HG03064 (cell line): ENCODE results near the gene EIF5A.
"Not testable (repeated sequence)": the region's sequence is repeated elsewhere in the genome, so short reads cannot be mapped to it uniquely, and the experiment has no call there.

Experiments used
- ATAC-seq: cut with Tn5 transposase; IDR thresholded peaks from one replicate; pipeline ENCODE4 v1.9.1; 2021; ENCODE audit warnings: low read depth; ENCODE audit not compliant: unreplicated experiment

Gene EIF5A

DNA sequence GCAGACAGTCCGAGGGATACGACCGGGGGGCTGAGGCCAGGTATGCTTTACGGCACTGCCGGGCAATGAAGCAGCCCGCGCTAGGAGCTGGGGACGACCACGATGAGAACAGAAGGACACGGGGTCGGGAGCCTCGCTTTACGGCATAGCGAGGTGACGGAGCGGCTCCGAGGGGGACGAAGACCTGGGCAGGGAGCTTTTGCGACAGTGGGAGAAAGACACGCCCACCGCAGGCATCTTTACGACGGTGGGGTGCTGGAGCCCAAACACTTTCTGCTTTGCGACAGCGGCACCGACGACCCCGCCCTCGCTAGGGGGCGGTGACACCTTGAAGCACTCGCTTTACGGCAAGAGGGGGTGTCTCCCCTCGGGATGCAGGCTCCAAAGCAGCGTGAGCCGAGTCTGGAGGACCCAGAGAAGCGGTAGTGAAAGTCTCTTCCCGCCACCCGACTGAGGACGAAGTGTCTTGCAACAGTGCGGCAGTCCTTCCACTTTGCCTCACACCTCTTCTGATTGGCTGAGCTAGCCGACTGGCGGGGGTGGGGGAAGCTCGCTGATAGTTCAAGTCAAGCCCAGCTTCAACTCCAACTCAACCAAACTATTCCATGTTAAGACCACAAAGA is 22.1 kb downstream of the EIF5A start:
- peak; percentile 35 for ATAC-seq

DNA sequence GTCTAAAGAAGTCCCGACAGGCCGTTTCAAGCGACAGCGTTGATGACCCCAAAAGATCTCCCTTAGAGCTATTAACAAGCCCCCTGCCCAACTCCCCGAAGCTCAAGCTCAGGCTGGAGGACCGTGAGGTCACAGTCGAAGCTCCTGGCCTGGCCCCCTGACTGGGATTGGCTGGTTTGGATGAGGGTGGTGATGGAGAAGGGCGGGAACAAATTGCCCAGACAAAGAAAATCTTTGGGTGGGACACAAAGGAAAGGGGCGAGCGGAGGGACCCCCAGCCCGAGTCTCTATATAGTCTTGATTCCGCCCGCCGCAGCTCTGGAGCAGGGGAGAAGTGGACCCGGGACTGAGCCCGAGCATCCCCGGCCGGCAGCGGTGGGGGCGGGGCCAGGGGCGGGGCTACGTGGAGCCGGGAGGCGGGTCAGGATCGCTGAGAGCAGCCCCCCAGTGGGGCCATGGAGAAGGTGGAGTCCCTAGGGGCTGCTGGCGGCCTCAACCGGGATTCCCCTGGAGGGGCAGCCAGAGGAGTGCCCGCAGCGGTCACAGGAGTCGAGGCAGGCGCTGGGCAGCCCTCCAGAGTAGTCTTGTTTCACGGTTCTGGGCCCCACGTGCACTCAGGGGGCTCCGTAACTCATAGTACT is 22.7 kb downstream of the EIF5A start:
- ATAC-seq: peak; percentile 39

DNA sequence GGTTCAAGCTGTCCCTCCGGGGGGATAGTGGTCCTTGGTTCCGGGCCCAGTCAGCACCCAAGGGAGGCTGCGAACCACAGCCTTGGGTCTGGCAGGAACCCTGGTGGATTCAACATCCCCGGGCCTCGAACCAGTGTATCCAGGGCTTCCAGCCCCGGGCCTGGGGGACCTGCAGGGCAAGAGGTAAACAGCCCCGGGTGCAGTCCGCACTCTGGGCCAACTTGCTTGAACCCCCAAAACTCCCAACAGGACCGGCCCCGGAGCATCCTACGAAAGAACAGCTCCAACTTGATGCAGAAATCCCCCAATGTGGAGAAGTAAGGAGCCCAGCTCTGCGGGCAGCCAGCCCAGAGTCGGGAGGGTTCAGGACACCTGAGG is 23.2 kb downstream of the EIF5A start:
- ATAC-seq: no peak

DNA sequence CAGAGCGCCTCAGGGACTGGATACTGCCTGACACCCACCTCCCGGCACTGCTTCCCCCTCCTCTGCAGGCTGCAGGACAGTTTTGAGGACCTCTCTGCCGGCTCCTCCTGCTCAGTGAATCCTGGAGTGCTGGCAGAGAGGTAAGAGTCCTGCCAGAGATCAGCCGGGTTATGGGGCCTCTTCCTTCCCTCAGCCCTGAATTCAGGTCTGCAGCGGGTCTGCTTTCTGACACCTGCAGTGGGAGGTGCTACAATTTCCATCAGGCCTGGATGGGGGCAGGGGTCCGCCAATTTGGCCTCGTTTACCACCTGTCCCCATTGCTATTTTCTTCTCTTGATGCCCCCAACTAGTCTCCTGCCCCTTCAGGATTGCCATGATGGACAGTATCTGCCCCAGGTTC is 24.7 kb downstream of the EIF5A start:
- no peak for ATAC-seq

DNA sequence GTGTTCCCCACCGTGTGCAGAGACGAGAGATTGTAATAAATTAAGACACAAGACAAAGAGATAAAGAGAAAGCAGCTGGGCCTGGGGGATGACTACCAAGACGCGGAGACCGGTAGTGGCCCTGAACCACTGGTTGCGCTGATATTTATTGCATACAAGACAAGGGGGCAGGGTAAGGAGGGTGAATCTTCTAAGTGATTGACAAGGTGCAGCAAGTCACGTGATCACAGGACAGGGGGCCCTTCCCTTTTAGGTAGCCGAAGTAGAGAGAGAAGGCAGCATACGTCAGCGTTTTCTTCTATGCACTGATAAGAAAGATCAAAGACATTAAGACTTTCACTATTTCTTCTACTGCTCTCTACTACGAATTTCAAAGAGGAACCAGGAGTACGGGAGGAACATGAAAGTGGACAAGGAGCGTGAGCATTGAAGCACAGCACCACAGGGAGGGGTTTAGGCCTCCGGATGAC is 25.2 kb downstream of the EIF5A start:
- ATAC-seq: not testable (repeated sequence)

DNA sequence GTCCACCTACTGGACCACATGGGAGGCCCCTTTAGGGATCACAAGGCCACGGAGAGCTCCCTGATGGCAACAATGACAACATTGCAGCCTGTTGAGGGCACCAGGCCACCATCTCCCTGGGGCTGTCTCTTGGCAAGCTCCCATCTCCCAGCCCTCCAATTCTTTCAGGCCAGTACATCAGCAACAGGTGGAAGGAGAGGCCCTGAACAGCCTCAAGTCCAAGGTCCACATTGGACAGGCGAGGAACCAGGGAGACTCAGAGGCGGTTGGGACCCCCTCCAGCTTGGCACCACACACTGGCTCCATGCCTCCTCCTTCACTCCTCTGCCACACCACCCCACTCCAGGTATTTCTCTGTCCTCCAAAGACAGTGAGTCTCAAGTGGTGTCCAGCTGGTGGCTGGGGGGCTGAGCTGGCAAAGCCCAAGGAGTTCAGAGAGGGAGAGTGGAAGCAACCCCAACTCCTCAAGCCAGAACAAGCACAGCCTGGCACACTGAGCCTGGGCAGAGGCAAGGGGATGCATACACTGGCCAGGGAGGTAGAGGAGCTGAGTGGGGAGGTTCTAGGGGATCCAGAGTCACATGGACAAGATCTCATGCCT is 27.6 kb downstream of the EIF5A start:
- no peak for ATAC-seq

DNA sequence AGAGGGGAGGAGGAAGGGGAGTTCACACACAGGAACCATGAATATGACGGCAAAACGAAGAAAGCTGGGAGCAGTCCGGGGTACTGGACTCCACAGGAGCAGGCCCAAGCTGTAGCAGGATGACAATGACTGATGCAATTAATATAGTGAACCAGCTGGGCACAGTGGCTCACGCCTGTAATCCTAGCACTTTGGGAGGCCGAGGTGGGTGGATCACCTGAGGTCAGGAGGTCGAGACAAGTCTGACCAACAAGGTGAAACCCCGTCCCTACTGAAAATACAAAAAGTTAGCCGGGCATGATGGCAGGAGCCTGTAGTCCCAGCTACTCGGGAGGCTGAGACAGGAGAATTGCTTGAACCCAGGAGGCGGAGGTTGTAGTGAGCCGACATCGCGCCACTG is 28.3 kb downstream of the EIF5A start:
- not testable (repeated sequence) for ATAC-seq

DNA sequence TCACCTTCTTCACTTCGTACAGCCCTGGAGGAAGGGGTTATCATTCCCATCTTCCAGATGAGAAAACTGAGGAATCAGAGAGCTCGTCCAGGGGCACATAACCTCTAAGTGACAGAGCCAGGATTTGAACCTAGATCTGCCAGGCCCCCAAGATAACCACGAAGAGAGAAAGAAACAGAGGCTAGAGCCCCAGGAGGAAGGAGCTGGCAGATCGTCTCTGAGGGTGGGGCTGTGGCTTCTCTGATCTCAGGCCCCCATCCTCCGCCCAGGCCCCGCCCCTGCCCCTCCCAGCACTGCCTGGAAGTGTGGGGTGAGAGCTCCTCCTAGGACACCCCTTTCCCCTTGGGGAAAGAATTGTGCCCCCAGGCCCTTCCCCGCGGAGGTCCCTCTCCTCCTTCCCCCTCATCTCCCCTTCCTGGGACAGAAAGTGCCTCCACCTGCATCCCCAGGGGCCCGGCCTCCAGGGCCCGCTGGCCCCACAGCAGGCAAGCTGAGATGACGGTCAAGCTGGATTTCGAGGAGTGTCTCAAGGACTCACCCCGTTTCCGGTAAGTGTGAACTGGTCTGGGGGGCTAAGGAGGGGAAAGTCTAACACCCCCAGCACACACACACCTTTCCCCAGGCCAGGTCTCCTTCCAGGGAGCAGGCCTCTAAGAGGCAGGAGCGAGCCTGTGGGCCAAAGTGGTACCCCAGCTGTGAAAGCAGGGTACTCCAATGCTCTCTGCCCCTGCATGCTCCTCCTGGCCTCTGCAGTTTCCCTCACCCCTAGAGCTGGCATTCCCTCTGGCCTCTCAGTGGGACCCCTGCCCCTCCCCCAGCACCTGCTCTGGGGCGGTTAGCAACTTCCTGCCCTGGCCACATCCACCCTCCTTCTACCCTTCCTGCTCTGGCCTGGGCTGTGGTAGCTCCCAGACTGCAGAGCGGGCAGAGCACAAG is 29.1 kb downstream of the EIF5A start, which contains the start of gene ACAP1:
TSS of gene ACAP1 (plus strand) at position 290 of the 936 bp plus-strand sequence. CDS start at position 496, 206 bp downstream.
- ATAC-seq: no peak

DNA sequence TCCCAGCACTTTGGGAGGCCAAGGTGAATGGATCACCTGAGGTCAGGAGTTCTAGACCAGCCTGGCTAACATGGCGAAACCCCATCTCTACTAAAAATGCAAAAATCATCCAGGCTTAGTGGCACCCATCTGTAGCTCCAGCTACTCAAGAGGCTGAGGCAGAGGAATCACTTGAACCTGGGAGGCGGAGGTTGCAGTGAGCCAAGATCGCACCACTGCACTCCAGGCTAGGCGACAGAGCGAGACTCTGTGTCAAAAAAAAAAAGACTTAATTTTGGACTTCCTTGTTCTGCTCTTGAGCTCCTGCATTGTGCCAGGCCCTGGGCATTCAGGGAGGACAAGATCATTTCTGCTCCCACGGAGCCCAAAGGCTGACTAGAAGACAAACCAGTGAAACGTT is 30.2 kb downstream of the EIF5A start:
- not testable (repeated sequence) for ATAC-seq

DNA sequence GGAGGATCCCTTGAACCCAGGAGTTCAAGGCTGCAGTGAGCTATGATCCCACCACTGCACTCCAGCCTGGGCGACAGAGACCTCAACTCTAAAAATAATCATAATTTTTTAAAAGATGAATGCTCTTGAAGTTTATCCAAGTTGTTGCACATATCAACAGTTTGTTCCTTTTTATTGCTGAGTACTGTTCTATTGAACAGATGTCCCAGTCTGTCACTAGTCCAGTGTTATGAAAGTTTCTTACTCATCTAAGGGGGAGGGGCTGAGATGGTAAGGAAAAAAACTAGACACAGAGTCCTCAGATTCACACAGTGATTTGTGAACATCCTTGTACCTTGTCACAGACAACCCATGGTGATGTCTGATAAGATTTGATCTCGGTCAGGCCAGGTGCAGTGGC is 32.8 kb downstream of the EIF5A start:
- ATAC-seq: no peak

DNA sequence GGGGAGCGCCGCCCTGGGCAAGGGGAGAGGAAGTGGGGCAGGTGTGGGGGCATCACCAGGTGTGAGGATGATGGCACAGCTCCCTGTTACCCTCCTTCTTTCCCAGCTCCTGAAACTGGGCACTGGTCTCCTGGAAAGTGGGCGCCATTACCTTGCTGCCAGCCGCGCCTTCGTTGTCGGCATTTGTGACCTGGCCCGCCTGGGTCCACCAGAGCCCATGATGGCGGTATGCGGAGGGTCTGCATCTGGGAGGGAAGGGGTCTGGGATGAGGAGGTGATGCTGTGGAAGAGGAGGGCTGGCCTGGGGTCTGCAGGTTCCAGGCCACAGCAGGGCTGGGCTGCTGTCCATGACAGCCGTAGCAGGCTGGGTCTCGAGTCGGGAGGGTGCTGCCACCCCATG is 34.4 kb downstream of the EIF5A start:
- no peak for ATAC-seq

DNA sequence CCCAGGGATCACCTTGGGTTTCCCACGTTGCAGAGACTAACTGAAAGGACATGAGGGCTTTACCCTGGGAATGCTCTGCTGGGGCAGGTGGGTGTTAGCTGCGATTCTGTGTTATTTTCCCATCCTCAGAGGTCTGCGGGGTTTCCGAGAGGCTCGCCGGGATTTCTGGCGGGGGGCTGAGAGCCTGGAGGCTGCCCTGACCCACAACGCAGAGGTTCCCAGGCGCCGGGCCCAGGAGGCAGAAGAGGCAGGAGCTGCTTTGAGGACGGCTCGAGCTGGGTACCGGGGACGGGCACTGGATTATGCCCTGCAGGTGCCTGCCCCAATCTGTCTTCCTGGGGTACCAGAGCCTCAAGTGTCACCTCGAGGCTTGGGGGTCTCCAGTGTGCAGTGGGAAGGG is 35.8 kb downstream of the EIF5A start:
- ATAC-seq: no peak

DNA sequence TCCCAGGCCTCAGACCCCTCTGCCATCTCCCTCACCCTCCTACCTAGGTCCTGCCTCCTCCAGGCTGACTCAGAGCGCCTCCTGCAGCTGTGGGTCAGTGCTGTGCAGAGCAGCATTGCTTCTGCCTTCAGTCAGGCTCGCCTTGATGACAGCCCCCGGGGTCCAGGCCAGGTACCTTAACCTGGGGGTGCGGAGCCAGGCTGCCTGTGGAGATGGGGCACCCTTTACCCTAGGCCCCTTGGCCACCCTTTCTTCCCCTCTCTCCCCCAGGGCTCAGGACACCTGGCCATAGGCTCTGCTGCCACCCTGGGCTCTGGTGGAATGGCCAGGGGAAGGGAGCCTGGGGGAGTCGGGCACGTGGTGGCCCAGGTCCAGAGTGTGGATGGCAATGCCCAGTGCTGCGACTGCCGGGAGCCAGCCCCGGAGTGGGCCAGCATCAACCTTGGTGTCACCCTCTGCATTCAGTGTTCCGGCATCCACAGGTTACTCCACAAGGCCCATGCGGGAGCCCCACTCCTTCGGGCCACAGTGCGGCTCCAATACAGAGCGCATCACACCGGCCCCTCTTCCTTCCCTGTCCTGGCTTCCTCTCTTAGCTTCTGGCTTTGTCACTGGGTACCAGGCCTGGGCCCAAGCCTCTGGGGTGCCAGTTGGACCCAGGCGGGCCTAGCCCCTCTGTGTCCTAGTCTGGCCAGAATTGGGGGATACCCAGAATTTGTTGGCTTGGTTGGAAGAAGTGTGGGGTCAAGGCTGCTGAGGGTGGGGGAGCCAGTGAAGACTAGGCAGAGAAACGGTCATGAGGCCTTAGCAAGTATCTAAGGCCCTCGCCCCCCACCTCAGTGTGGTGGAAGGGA is 39.6 kb downstream of the EIF5A start:
- ATAC-seq: no peak

DNA sequence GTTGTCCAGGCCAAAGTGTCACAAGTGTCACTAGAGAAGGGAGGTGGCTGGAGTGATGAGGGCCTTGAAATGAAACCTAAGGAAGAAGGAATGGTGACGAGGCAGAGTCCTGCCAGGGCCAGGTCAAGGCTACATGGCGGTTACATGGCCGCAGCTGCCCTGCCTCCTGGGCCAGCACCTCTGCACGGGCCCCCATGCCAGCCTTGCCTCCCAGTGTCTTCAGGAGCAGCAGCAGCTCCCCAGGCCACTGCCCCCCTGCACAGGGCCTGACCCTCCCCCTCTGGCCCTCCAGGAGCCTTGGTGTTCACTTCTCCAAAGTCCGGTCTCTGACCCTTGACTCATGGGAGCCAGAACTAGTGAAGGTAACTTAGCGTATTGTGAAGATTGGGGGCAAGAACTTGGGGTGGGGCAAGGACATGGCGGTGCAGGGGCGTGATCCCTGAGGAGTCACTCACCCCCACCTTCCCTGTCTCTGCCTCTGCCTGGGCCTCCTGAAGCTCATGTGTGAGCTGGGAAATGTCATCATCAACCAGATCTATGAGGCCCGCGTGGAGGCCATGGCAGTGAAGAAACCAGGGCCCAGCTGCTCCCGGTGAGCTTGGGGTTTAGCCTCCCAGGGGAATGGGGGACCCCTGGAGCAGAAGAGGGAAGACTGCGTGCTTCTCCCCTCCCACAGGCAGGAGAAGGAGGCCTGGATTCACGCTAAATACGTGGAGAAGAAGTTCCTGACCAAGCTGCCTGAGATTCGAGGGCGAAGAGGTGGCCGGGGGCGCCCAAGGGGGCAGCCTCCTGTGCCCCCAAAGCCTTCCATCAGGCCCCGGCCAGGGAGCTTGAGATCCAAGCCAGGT is 40.4 kb downstream of the EIF5A start:
- no peak for ATAC-seq

DNA sequence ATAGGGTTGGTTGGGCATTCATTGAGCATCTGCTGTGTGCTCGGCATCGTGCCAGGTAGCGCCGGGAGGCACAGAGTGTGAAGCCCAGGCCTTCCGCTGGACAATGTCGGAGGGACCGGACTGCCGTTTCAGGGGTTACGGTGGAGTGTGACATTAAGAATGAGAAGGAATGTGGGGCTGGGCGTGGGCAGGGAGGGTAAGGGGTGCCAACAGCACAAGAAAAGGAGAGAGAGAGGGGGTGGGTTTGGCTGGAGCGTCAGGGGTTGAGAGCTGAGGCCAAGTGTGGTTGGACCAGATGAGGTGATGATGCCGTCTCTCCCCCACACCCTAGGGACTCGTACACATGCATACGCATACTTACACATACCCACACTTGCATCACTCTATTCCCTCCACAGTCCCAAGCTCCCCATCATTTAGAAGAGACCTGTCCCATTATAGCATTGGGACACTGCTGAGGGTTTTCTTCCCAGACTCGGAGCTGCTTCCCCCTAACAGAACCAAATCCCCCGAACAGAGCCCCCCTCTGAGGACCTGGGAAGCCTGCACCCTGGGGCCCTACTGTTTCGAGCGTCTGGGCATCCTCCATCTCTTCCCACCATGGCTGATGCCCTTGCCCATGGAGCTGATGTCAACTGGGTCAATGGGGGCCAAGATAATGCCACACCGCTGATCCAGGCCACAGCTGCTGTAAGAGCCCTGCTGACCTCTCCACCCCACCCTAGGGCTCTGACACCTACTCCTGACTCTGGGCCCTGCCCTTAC is 41.2 kb downstream of the EIF5A start:
- no peak for ATAC-seq

DNA sequence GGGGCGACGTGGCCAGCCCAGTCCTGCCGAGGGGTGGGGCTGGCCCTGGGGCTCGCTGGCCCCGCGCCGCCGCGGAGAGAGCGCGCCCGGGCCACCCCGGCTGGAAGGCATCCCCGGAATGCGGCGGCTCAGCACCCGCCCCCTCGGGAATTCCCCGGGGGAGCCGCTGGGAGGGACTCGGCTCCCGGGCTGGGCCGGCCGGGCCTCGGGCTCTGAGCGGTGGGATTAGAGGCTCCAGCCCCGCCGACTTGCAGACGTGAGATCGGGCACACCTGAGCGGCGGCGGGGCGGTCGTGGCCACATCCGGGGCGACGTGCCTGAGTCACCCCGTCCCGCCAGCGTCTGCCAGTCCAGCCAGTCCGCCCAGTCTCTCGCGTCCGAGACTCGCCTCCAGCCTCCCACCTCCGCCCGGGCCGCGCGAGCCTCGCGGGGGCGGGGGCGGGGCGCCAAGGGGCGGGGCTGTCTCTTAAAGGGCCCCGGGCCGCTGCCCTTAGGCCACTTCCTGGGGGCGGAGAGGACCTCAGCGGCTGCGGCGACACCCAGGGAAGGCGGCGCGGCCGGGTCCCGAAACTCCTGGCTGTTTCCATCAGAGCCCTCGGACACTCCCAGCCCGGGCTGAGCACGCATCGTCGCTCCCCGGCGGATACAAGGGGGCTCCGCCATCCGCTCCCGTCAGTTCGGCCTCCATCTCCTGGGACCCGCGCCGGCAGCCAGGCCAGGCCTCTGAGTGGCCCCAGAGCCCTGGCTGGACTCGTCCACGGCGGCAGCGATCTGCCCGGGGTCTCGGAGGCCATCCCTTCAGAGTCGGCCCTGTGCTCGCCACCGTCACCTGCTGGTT is 44.5 kb downstream of the EIF5A start, which contains the start of gene KCTD11:
TSS of gene KCTD11 (plus strand) at position 498 of the 838 bp plus-strand sequence.
- peak; percentile 55 for ATAC-seq

DNA sequence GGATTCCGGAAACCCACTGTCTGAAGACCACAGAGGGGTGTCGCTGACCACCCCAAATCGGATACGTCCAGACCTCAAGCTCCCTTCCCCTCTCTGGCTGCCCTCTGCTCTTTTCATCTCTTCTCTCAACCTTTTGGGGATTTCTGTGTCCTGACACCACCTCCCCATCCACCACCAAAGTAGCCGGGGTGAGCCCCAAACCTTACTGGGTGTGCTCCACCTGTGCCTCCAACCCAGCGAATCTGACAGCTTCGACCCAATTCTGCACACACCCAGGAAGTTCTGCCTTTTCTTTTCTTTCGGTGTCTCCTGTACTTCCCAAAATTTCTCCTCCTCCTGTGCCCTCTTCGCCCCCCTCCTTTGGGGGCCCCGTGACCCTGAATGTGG is 45.1 kb downstream of the EIF5A start:
- ATAC-seq: no peak
